ENCODE data around the gene CBLN3.

- TF ChIP-seq POLR2AphosphoS5 (IDR thresholded peaks at IDR 0.05) (no peak), EP300 (IDR thresholded peaks at IDR 0.05) (no peak), CTCF (IDR thresholded peaks at IDR 0.05) (no peak)
Measured at GRCh38 chr14:24409956-24410355, 19.5 kb downstream of the CBLN3 start.
